HG03139 (cell line): ENCODE results near the gene PSMD8.

Source experiments
- ATAC-seq: cut with Tn5 transposase; IDR thresholded peaks from one replicate; pipeline ENCODE4 v1.9.1; 2021; ENCODE audit not compliant: unreplicated experiment

PSMD8 gene

DNA sequence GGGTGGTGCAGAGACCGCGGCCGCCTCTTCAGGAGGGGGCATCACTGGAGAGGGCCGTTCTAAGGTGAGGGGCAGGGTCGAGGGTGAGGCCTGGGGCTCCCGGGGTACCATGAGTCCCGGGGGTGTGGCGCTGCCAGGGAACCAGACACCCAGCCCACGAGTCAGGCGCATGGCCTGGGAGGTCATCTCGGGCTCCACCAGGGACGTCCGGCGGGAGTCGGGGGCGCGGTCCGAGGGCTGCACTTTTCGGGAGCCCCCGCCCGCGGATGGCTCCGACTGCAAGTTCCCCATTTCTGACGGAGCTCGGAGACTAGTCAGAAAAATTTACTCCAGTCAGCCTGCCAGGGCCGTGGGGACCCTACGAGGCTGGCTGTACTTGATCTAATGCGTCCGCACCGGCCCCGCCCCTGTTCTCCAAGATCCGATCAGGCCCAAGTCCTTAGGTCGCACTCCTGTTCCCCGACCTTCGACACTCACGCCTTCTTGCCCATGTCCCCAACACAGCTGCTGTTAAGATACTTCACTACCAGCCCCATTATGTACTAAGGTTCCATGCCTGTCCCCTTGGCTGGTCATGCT, 12.7 kb downstream of the PSMD8 start:
- no peak for ATAC-seq

- ATAC-seq, result no peak
Observed at GRCh38 chr19:38387550-38388348, 13.4 kb downstream of the PSMD8 start, which contains the start of gene GGN. GGN (minus strand) TSS chr19:38388034; CDS start chr19:38387261, 773 bp downstream.

GRCh38 chr19:38388349-38389100, 14.2 kb downstream of the PSMD8 start, which contains the start of gene SPRED3:
SPRED3 (plus strand) TSS chr19:38388697; CDS start chr19:38390303, 1,606 bp downstream.
- no peak for ATAC-seq

- no peak for ATAC-seq
Observed at GRCh38 chr19:38389101-38389925, 14.9 kb downstream of the PSMD8 start.

DNA sequence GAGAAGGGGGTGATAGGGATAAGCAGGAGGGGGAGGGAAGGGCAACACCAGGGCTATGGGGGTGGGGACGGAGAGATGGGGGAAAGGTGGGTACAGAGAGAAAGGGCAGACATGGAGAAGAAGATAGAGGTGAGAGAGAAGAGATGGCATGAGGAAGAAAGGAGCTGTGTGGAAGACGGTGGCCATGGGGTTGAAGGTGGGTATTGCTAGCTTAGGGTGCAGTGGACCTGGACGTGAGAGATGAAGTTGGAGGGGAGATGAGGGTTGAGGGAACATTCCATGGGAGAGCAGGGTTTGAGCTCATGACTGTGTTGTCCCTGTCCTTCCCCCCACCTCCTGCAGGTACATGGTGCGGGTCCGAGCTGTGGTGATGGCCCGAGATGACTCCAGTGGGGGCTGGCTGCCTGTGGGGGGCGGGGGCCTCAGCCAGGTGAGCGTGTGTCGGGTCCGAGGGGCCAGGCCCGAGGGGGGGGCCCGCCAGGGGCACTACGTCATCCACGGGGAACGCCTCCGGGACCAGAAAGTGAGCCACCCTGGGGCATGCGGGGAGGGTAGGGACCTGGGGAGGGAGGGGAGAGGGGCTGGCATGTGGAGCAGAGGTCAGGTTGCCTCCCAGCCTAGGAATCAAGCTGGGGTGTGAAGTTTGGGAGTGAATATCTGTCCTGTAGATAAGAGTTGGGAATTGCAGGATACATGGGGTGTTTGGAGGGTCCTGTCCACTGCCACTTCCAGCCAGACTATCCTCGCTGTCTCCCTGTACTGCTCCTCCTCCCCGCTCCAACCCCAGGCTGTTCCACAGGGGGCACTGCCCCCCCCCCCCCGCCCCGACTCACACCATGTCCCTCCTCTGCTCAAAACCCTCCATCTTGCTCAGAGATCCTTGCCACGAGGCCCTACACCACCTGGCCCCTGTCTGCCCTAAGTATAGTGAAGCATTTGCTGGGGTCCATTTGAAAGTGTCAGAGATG, 15.9 kb downstream of the PSMD8 start:
- no peak for ATAC-seq

DNA sequence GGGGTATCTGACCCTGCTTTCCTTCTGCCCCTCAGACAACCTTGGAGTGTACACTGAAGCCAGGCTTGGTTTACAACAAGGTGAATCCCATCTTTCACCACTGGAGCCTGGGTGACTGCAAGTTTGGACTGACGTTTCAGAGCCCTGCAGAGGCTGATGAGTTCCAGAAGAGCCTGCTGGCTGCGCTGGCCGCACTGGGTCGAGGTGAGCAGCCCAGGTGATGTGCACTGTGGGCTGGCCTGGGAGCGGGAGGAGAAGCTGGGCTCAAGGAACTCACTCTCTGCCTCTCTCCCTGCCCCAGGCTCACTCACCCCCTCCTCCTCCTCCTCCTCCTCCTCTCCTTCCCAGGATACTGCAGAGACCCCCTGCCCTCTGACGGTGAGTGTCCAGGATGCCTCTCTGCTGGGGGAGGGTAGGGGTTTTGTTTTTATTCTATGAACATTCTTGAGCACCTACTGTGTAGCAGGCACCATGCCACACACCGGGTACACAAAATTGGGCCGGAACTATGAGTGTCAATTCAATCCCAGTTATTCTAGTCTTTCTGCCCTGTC, 17.6 kb downstream of the PSMD8 start:
- ATAC-seq, result no peak

DNA sequence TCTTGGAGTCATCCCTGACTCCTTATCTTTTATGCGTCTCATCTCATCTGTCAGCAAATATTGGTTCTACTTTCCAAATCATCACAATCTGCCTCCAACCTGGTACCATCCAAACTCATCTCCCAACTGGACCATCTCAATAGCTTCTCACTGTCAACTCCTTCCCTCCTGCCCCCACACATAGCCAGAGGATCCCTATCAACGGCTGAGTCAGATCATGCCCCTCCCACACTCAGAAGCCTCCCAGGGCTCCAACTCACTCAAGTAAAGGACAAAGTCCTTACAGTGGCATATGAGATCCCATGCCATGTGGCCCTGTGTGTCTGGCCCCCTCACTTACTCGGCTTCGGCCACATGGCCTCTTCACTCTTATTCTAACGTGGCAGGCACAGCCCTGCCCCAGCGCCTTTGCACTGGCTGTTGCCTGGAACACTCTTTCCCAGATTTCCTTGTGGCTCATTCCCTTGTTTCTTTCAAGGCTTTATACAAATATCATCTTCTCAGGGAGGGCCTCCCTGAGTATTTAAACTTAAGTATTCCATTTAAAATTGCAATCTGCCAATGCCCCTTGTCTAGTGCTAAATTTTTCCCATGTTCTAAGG, 18.4 kb downstream of the PSMD8 start:
- no peak for ATAC-seq

- no peak for ATAC-seq
Observed at GRCh38 chr19:38394488-38394887, 20.1 kb downstream of the PSMD8 start.

- no peak for ATAC-seq
Observed at GRCh38 chr19:38395381-38396114, 21.2 kb downstream of the PSMD8 start.

DNA sequence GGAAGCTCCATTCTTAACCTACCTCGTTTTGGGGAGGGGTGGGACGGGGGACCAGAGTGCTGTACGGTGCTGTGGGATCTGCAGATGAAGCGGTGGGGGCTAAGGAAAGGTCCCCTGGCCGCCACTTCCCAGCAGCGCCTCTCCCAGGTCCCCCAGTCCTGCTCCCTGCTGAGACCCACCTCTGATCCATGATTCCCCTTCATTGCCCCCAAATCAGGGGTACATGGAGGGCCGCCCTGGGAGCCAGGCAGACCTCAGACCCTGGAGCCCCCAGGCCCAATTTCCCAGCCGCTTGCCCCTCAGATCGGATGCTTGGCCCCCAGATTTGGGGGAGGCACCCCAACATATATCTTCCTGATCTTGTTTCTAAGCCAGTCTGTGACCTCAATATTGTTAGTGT, 24.7 kb downstream of the PSMD8 start:
- no peak for ATAC-seq

GRCh38 chr19:38399537-38399936, 25.2 kb downstream of the PSMD8 start:
- ATAC-seq, result no peak

DNA sequence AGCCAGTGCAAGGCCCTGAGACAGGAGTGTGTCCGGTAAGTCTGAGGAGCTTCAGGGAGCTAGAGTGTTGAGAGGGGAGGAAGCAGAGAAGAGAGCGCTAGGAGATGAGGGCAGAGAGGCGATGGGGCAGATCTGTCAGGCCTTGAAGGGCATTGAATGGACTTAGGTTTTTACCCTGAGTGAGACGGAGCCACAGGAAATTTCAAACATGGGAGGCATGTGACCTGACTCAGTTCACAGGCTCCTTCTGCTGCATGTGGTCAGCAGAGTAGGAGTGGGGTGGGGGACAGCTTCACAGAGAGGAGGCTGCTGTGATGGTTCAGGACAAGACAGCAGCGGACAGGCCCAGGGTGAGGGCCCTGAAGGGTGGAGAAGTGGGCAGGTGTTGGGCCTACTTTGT, 26.0 kb downstream of the PSMD8 start:
- ATAC-seq, result no peak

DNA sequence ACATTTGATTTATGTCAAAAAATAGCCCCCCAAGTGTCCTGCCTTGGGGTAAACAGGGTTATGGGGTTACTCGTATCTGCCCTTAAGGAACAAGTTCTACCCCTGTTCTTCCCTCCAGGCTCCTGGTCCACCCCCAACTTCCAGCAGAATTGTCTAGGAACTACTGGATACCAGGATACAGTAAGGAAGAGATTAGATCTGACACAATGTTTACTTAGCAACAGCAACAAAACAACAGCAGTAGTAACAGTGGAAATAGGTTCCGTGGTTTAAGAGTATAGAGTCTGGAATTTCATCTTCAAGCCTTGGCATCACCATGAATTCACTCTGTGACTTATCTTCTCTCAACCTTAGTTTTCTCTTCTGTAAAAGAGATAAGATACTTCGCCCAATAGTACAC, 26.8 kb downstream of the PSMD8 start:
- ATAC-seq, result no peak

DNA sequence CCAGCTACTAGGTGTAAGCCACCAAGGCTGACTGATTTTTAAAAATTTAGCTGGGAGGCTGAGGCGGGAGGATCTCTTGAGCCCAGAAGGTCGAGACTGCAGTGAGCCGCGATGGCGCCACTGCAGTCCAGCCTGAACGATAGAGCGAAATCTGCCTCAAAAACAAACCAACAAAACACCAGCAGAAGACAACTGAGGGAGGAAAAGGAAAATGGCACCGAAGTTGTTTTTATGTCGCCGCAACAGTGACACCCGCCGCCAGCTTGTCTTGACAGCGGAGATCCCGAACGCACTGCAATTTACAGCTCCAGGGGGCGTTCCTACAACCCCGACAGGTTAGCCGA, 28.2 kb downstream of the PSMD8 start:
- ATAC-seq, result no peak

- ATAC-seq, result peak; percentile 82
Observed at GRCh38 chr19:38402967-38403674, 28.8 kb downstream of the PSMD8 start, which contains the start of gene FAM98C. FAM98C (plus strand) TSS chr19:38403093; CDS start chr19:38403154, 61 bp downstream.

- ATAC-seq, result no peak
Observed at GRCh38 chr19:38404858-38405257, 30.5 kb downstream of the PSMD8 start.

DNA sequence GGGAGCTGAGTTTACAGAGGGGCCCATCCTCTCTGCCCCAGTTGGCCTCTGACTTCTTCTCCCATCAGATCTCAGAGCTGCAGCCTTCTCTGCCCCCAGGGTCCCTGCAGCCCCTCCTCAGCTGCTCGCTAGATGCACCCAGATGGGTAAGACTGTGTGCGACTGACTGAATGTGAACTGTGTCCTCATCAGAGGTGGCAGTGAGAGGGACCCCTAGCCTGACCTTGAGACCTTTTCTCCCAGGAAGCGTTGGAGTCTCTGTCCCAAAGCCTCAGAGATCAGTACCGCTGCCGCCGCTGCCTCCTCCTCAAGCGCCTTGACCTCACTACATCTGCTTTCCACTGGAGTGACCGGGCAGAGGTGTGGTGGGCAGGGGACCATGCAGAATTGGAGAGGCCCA, 30.9 kb downstream of the PSMD8 start:
- ATAC-seq, result no peak

DNA sequence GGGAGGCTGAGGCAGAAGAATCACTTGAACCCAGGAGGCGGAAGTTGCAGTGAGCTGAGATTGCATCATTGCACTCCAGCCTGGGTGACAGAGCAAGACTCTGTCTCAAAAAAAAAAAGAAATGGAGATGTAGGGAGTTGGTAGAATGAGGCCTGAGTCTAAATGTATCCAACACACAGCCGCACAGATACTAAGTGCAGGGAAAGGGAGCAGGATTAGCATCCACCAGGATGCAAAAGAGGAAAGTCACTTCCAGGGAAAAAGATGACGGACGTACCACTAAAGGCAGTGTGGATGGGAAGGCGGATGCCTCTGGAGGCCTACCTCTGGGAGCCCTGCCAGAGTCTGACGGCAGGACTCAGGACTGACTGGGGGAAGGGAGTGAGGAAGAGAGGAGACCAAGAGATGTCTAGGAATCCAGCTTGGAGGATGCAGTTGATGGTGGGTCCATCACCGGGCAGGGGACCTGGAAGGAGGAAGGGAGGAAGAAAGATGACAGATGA, 35.3 kb downstream of the PSMD8 start:
- no peak for ATAC-seq
